Stimulated activated CD8-positive, alpha-beta memory T cell treated with anti-CD3 and anti-CD28 coated beads, Interleukin-12 subunit alpha, Interleukin-12 subunit beta, amount 100 ng/mL, for 24 hours (primary cell): ENCODE data around the gene RBBP7.
"Not testable (repeated sequence)": the region's sequence is repeated elsewhere in the genome, so short reads cannot be mapped to it uniquely, and the experiment has no call there.

Source experiments
- DNase-seq: peaks from one replicate; pipeline ENCODE4 v3.0.0-alpha.2; 2020; ENCODE audit errors: extremely low read depth

RBBP7 gene

DNA sequence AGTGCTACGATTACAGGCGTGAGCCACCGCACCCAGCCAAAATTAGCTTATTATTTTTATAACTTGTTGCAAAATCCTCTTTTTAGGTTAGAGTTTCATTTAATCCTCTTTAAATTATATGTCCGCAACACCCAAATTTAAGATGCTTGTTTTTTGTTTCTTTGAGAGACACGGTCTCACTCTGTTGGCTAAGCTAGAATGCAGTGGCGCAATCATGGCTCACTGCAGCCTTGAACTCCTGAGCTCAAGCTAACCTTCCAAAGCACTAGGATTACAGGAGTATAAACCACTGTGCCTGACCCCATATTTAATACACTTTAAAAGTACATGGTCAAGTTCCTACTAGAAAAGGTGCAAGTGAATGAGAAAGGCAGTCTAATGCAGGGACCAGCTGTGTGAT is 2.2 kb downstream of the RBBP7 start:
- no peak for DNase-seq

DNA sequence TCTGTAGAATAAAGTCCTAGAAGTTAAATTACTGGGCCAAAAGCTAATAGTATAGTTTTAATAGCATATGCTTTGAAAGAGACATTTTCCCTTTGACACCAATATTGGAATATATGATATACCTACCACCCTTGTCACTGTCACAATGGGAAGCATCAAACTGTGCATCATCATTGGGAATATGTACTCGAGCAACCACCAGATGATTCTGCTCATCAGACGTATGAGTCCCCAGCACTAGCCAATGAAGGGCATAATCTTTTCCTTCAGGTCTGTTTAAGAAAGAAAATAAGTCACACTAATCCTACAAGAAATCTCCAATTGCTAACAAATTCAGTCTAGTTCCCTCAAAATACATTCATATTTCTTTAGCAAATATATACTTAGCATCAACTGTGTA is 7.3 kb downstream of the RBBP7 start:
- no peak for DNase-seq

DNA sequence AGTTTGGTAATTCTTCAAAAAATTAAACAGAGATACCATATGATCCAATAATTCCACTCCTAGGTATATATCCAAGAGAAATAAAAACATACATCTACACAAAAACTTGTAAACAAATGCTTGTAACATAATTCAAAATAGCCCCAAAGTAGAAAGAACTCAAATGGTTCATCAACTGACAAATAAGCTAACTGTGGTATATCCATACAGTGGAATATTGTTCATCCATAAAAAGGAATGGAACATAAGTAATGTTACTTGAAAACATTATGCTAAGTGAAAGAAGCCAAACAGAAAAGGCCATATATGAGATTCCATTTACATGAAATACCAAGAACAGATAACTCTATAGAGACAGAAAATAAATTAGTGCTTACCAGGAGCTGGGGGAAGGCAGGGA is 13.4 kb downstream of the RBBP7 start:
- no peak for DNase-seq

DNA sequence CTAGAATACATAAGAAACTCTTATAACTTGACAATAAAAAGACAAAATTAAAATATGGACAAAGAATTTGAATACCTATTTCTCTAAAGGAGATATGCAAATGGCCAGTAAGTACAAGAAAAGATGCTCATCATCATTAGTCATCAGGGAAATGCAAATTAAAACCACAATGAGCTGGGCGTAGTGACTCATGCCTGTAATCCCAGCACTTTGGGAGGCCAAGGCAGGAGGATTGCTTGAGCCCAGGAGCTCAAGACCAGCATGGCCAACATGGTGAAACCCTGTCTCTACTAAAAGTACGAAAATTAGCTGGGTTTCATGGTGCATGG is 14.1 kb downstream of the RBBP7 start:
- not testable (repeated sequence) for DNase-seq

DNA sequence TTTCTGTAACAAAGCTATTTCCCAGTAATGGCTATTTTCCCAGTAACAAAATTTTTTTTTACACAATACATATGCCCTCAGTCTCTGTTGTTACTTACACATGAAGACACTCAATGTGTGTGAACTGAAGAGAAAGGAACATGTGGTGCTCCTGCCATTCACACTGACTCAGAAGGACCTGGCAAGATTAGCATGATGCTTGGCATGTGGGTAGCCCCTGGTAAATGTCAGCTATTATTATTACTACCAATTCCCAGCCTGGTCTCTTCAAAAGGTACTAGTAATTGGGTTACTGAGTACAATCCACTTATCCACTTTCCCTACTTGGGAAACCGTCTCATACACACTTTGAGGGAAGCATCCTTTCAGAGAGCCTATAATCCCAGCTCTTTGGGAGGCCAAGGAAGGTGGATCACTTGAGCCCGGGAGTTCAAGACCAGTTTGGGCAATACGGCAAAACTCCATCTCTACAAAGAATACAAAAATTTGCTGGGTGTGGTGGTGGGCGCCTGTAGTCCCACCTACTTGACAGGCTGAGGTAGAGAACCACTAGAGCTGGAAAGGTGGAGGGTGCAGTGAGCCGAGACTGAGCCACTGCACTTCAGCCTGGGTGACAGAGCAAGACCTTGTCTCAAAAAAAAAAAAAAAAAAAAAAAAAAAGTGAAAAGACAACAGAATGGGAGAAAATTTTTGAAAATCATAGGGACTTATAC is 14.6 kb downstream of the RBBP7 start:
- no peak for DNase-seq

DNA sequence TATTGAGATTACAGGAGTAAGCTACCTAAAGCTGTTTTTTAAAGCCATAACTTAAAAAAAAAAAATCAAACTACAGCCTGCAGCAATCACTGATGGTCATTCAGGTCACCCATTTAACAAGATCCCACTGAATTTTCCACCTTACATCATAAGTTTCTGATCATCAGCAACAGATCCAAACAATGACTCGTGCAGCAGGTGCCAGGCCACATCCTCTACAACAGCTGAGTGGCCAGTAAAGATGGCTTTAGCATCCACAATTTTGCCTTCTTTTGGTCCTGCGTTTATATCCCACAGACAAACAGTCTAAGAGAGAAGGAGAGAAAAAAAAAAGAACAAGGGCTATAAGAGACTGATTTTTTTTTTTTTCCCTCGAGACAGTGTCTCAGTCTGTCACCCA is 16.6 kb downstream of the RBBP7 start:
- DNase-seq, result no peak

- DNase-seq, result no peak
Observed at GRCh38 chrX:16852617-16853179, 17.5 kb downstream of the RBBP7 start.

GRCh38 chrX:16851827-16852226 is 18.3 kb downstream of the RBBP7 start:
- no peak for DNase-seq

DNA sequence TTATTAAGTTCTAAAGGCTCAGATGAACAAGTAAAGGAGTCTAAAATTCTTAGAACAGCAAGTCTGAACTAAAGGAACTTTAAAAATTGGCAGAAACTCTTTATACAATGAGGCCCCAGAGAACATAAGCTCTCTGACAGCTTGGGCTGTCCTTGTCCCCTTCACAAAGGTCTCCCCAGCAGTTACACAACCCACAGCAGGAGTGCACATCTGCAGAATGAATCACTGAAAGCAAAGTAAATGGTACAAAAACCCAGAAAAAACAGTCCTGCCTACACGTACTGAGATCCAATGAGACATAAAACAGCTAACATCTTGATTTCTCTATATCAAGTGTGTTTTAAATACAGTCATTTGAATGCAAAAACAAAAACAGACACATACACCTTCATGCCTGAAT is 18.7 kb downstream of the RBBP7 start:
- no peak for DNase-seq

DNA sequence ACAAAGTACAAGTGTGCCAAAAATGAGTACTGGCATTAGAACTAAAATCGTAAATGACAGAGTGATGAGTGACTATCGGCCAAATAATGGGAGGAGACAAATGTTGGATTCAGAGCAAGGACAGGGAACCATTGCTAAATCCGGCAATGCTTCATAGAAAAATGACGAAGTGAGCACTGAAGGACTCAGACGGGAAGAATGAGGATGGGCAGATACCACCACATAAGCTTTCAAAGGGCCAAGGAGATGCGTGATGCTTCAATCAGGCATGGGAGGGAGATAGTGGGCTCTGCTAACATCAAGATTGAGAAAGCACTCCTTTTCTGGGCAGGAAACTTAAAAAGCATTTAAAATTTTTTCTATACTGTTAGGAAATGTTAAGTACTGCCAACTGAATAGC is 21.6 kb downstream of the RBBP7 start:
- no peak for DNase-seq

DNA sequence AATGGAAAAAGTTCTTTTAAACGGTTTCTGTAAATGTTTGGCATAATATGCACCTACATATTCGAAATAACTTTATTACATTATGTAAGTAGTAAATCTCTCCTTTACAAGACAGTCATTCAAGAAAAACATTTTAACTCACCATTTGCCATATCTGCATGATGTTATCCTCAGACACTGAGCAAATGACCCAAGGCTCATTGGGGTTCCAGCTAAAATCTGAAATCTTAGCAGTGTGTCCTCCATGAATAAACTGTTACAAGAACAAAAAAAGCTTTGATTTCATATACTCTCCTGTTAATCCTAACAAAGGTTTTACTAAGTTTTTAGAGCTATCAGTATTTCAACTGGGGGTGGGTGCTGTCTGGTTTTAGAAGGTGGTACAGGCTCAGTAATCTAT is 24.5 kb downstream of the RBBP7 start:
- no peak for DNase-seq

DNA sequence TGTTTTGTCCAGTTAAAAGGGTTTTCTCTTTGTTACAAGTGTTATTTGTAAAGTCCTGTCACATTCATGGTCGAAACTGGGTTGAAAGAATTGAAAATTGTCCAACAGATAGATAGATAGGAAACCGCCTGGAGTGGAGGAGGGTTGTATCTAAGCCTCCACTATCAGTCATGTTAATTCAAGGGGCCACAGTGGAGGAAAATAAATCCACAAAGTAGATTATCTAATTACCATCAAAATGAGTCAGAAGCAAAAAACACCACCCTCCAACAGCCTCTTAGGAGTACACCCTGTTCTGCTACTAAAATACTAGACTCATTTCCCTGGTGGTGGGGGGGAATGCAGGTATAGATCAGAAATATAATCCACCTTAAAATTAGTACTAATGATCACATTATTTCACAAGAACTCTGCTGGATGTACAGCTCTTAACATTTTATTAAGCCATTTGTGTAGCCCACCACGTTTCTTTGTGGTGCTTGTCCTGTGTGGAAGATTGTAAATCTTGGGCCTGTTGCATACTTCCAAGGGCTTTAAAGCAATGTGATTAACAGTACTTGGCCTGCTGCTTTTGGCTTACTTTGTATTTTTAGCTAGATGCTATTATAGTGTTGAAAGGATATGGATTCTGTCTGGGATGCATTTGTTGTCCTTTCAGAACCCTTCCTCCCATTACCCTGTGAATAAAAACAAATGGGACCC is 26.8 kb downstream of the RBBP7 start:
- DNase-seq, result no peak

GRCh38 chrX:16842684-16843083 is 27.5 kb downstream of the RBBP7 start:
- DNase-seq, result no peak

DNA sequence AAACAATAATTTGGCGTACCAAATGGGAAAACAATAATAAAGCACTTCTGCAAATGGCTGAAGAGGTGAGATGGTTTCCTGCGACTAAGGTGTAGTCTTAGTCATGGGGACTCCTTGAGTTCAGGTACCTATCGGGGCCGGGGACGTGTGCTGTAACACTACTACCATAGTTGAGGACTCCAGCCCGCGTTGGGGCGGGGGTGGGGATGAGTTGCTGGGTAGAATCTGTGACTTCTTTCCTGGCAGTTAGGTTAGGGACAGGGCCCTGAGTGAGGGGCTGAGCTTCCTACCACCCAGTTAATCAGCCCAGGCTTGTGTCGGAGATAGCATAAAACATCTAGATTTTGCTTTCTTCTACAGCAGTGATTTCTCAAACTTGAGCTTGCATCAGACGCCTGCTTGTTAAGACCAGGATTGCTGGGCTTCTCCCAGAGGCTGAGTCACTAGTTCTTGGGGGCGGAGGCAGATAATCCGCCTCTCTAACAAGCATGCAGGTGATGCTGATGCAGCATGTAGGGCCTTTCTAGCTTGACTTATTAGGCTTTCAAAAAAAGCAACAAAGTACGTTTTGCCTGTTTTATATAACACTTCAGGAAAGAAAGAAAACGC is 30.2 kb downstream of the RBBP7 start:
- DNase-seq, result no peak

- no peak for DNase-seq
Observed at GRCh38 chrX:16839219-16839851, 30.8 kb downstream of the RBBP7 start.

- DNase-seq, result no peak
Observed at GRCh38 chrX:16838202-16839066, 31.7 kb downstream of the RBBP7 start.

DNA sequence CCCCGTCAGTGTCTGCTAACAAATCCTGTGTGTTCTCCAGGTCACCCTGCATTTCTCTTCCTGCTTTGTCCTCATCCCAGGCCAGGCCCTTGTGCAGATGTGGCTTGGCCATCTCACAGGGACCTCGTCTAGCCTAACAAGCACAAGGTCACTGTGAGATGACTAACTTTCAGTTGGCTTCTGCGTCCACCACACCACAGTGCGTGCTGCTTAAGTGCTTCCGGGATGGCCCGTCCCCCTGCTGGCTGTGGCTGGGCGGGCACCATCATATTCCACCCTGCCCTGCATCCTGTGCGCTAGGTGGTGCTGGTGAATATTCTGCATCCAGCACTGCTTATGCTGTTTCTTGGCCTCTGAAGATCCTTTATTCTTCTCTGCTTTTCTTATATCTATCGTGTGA is 33.8 kb downstream of the RBBP7 start:
- DNase-seq, result no peak

DNA sequence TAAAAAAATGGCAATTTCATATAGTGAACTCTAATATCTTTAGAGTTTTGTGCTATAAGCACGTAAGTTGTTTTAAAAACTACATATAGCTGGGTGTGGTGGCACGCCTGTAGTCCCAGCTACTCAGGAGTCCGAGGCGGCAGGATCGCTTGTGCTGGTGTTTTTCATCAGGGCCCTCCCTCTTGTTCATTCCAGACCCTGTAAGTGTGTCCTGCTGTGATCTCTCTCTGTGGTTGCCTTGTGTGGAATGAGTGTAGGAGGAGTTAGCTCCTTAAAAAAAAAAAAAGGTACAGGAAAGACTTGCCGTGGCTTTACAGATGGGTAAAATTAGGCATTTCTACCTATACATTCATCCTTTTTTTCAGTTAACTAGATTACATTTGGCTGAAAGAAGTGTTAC is 35.4 kb downstream of the RBBP7 start:
- no peak for DNase-seq

DNA sequence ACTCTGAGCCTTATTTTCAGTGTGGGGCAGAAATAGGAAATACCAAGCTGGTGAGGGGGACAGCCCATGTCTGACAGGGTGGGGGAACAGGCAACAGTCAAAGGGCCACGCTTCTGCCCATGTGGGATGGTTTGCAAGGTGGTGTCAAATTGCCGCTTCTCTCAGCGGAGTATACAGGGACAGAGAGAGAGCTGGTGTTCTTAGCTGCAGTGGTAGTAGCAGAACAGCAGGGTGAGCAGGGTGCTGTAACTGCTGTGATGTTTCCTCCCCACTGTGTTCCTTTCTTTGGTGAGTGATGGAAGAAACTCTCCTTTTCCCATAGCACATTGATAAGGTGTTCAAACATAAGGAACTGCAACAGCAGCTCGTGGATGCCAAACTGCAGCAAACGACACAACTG is 37.9 kb downstream of the RBBP7 start:
- DNase-seq, result no peak

GRCh38 chrX:16828124-16828908 is 41.8 kb downstream of the RBBP7 start:
- no peak for DNase-seq

- no peak for DNase-seq
Observed at GRCh38 chrX:16827225-16827624, 42.9 kb downstream of the RBBP7 start.
